Upper lobe of left lung (tissue), 6 donors: Measurements from ENCODE around the gene WFDC10A. TPM values are rescaled to one million over a fixed set of nuclear protein-coding genes. Genes with fewer than 3 reads are reported as not detected.

Experiments
- ATAC-seq, 2 donors: fragments of 200-7000 bp; cut with Tn5 transposase; one replicate each; pipeline ENCODE4 v1.9.1; 2022; ENCODE audit warnings: mild to moderate bottlenecking in 2 of 2, moderate library complexity in 2 of 2; ENCODE audit not compliant: low FRiP score in 2 of 2
- DNase-seq, 2 donors: peaks; one replicate each; pipeline ENCODE4 v3.0.0-alpha.2; 2019 to 2020
- H3K27ac ChIP-seq, 4 donors: fragments of 200-600 bp; sonication (generic); one replicate each; pipeline ENCODE4 v1.5.1; 2016 to 2019
- H3K27me3 ChIP-seq, 4 donors: fragments of 200-600 bp; sonication (generic); one replicate each; pipeline ENCODE4 v1.5.1; 2017 to 2019
- H3K36me3 ChIP-seq, 4 donors: fragments of 200-600 bp; sonication (generic); one replicate each; pipeline ENCODE4 v1.5.1; 2016 to 2019
- H3K4me1 ChIP-seq, 4 donors: fragments of 200-600 bp; sonication (generic); one replicate each; pipeline ENCODE4 v1.5.1; 2018 to 2019
- H3K4me3 ChIP-seq, 4 donors: fragments of 200-600 bp; sonication (generic); one replicate each; pipeline ENCODE4 v1.5.1; 2017 to 2019; ENCODE audit warnings: mild to moderate bottlenecking in 2 of 4, moderate library complexity in 1 of 4
- H3K9me3 ChIP-seq, 4 donors: fragments of 200-600 bp; sonication (generic); one replicate each; pipeline ENCODE4 v1.5.1; 2018 to 2019
- EP300 ChIP-seq, 4 donors: sonication (generic); formaldehyde crosslinking; IDR thresholded peaks; one replicate each; pipeline ENCODE4 v1.5.1; 2017; ENCODE audit warnings: antibody characterized with exemption in 4 of 4, control low read depth in 2 of 4
- POLR2A ChIP-seq, 4 donors: fragments of 450-650 bp; IDR thresholded peaks; one replicate each; pipeline ENCODE4 v1.5.1; 2016 to 2017; ENCODE audit warnings: antibody characterized with exemption in 4 of 4, mild to moderate bottlenecking in 2 of 4
- POLR2AphosphoS5 ChIP-seq, 2 donors: sonication (generic); formaldehyde crosslinking; IDR thresholded peaks; one replicate each; pipeline ENCODE4 v1.5.1; 2017; ENCODE audit warnings: antibody characterized with exemption in 2 of 2
- total RNA-seq, 6 donors: library from RNA; depleted of rRNA in 4 of 6; stranded (reverse); fragments of >200 nt in 4 of 6; gene quantifications; one replicate each; pipeline versions ENCODE4 v1.1.0 to v1.2.1, GENCODE V29; 2016 to 2021
- TF ChIP-seq, protein P1 (sequence below), 6 experiments: fragments of 450-650 bp in 4 of 6; fragments of 200-600 bp in 2 of 6; sonication (generic) in 2 of 6; IDR thresholded peaks; one replicate each; pipeline ENCODE4 v1.5.1; 2016 to 2019; ENCODE audit warnings: antibody characterized with exemption in 6 of 6
- donor health status: DM: no; HTN: no; CAD: no; lungs with moderate emphysema.
- donor health status: DM: no; HTN: yes; CAD: no; lungs with severe emphysema.

WFDC10A gene
- total RNA-seq, 6 donors from 2014 or later = not detected

DNA sequence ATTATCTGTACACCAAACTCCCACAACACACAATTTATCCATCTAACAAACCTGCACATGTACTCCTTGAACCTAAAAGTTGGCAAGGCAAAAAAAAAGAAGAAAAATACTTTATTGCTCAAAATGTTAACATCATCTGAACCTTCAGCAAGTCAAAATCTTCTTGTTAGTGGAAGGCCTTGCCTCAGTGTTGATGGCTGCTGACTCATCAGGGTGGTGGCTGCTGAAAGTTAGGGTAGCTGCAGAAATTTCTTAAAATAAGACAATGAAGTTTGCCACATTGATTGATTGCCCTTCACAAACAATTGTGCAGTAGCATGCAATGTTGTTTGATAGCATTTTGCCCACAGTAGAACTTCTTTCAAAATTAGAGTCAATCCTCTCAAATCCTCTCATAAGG lies 43.2 kb downstream of the WFDC10A start:
- no peak overlapping the region for H3K27ac ChIP-seq
- ATAC-seq (no peak), DNase-seq (no peak)
- no peak overlapping the region for H3K4me3 ChIP-seq
- no peaks in the 10 kb centered on the region for H3K4me1 ChIP-seq
- no peaks in the 10 kb centered on the region for H3K27me3 ChIP-seq
- TF ChIP-seq POLR2AphosphoS5 (IDR thresholded peaks at IDR 0.05) (no peak), EP300 (IDR thresholded peaks at IDR 0.05) (no peak), POLR2A (IDR thresholded peaks at IDR 0.05) (no peak)
- TF ChIP-seq, protein P1, sequence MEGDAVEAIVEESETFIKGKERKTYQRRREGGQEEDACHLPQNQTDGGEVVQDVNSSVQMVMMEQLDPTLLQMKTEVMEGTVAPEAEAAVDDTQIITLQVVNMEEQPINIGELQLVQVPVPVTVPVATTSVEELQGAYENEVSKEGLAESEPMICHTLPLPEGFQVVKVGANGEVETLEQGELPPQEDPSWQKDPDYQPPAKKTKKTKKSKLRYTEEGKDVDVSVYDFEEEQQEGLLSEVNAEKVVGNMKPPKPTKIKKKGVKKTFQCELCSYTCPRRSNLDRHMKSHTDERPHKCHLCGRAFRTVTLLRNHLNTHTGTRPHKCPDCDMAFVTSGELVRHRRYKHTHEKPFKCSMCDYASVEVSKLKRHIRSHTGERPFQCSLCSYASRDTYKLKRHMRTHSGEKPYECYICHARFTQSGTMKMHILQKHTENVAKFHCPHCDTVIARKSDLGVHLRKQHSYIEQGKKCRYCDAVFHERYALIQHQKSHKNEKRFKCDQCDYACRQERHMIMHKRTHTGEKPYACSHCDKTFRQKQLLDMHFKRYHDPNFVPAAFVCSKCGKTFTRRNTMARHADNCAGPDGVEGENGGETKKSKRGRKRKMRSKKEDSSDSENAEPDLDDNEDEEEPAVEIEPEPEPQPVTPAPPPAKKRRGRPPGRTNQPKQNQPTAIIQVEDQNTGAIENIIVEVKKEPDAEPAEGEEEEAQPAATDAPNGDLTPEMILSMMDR (IDR thresholded peaks at IDR 0.05) = no peak
- peaks cover 0 to 4% (median under 1%) of the 10 kb centered on the region in 4 donors for H3K9me3 ChIP-seq
- H3K36me3 ChIP-seq = no peaks in the 10 kb centered on the region

DNA sequence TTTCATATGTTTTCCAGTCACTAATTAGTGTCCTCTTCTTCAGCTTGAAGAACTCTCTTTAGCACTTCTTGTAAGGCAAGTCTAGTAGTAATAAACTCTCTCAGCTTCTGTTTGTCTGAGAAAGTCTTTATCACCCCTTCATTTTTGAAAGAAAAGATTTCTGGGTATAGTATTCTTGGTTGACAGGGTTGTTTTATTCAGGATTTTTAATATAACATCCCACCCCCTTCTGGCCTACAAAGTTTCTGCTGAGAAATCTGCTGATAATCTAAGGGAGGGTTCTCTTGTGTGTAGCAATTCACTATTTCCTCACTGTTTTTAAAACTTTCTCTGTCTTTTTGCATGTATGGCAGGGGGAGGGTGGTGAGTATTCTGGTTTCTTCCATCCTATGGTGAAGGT lies 50.1 kb downstream of the WFDC10A start:
- TF ChIP-seq, protein P1 (IDR thresholded peaks at IDR 0.05) = no peak
- TF ChIP-seq POLR2AphosphoS5 (IDR thresholded peaks at IDR 0.05) = no peak
- no peak for TF ChIP-seq EP300 (IDR thresholded peaks at IDR 0.05)
- TF ChIP-seq POLR2A (IDR thresholded peaks at IDR 0.05) = no peak
- ATAC-seq (no peak), DNase-seq (no peak)
- Histone ChIP-seq H3K36me3 (no peaks in the 10 kb centered on the region), H3K9me3 (peaks cover 4 to 28% (median 21%) of the 10 kb centered on the region in 4 donors), H3K4me1 (no peaks in the 10 kb centered on the region), H3K27ac (no peak overlapping the region), H3K4me3 (no peak overlapping the region), H3K27me3 (no peaks in the 10 kb centered on the region)

Other genes with a start within 250 kb of the WFDC10A start
- 10 to 100 TPM; 30.4 to 75.4 (median 52.8) TPM for gene DBNDD2, start 221.4 kb upstream of the WFDC10A start, total RNA-seq
- 10 to 100 TPM; 49.9 to 86.3 (median 63.0) TPM for gene PIGT, start 213.6 kb upstream of the WFDC10A start, total RNA-seq
- gene WFDC2, start 160.0 kb upstream of the WFDC10A start, total RNA-seq = 100 to 1,000 TPM in 5 of 6 donors, 10 to 100 TPM in 1; 91.7 to 163 (median 135) TPM
- not detected for gene SPINT3, start 114.1 kb upstream of the WFDC10A start, total RNA-seq
- 1 to 10 TPM in 2 of 6 donors, not detected in 4; 1.6 to 1.8 TPM for gene WFDC6, start 90.3 kb upstream of the WFDC10A start, total RNA-seq
- 1 to 10 TPM in 1 of 6 donors, under 1 TPM in 2, not detected in 3; 0.15 to 3.7 (median 0.47) TPM for gene EPPIN, start 82.3 kb upstream of the WFDC10A start, total RNA-seq
- not detected for gene WFDC8, start 50.5 kb upstream of the WFDC10A start, total RNA-seq
- gene WFDC9, start 1.5 kb downstream of the WFDC10A start, total RNA-seq = not detected
- gene WFDC11, start 40.5 kb downstream of the WFDC10A start, total RNA-seq = not detected
- gene WFDC13, start 72.3 kb downstream of the WFDC10A start, total RNA-seq = not detected
- gene WFDC10B, start 75.3 kb downstream of the WFDC10A start, total RNA-seq = 1 to 10 TPM in 4 of 6 donors, not detected in 2; 1.1 to 9.4 (median 1.6) TPM
- gene SPINT4, start 92.6 kb downstream of the WFDC10A start, total RNA-seq = not detected
- gene WFDC3, start 162.1 kb downstream of the WFDC10A start, total RNA-seq = 1 to 10 TPM in 4 of 6 donors, under 1 TPM in 1, not detected in 1; 1.00 to 7.1 (median 2.4) TPM
- 10 to 100 TPM; 36.8 to 61.8 (median 46.5) TPM for gene DNTTIP1, start 162.2 kb downstream of the WFDC10A start, total RNA-seq
- 10 to 100 TPM in 1 of 6 donors, 1 to 10 TPM in 3, not detected in 2; 1.1 to 12.5 (median 3.5) TPM for gene UBE2C, start 182.9 kb downstream of the WFDC10A start, total RNA-seq
- 1 to 10 TPM in 1 of 6 donors, under 1 TPM in 2, not detected in 3; 0.37 to 1.1 (median 0.80) TPM for gene TNNC2, start 197.6 kb downstream of the WFDC10A start, total RNA-seq
- gene SNX21, start 204.1 kb downstream of the WFDC10A start, total RNA-seq = 100 to 1,000 TPM in 1 of 6 donors, 10 to 100 TPM in 5; 23.9 to 117 (median 52.9) TPM
- 10 to 100 TPM; 23.9 to 46.8 (median 31.5) TPM for gene ACOT8, start 227.7 kb downstream of the WFDC10A start, total RNA-seq
- gene ZSWIM3, start 227.9 kb downstream of the WFDC10A start, total RNA-seq = 1 to 10 TPM; 2.4 to 7.3 (median 3.9) TPM